Liver (tissue), 9 donors: Measurements from ENCODE around the gene UGGT2. TPM values are rescaled to one million over a fixed set of nuclear protein-coding genes. Genes with fewer than 3 reads are reported as not detected.

Experiments
- DNase-seq: peaks from one replicate; pipeline ENCODE4 v3.0.0-alpha.2; 2017; ENCODE audit warnings: low spot score
- H3K27ac ChIP-seq, 2 donors: one replicate each; pipeline ENCODE4 v1.7.0; 2013; ENCODE audit warnings: inconsistent platforms in 2 of 2, low read length in 2 of 2, control low read depth in 1 of 2, low read depth in 1 of 2, mild to moderate bottlenecking in 1 of 2
- H3K27me3 ChIP-seq, 4 donors: one replicate each; pipeline versions ENCODE4 v1.6.1 to v1.7.0; 2013; ENCODE audit warnings: low read length in 3 of 4, inconsistent platforms in 1 of 4, mild to moderate bottlenecking in 1 of 4, moderate library complexity in 1 of 4; ENCODE audit not compliant: control insufficient read depth in 4 of 4, insufficient read depth in 4 of 4
- H3K36me3 ChIP-seq, 4 donors: one replicate each; pipeline versions ENCODE4 v1.6.1 to v1.7.0; 2013; ENCODE audit warnings: low read length in 3 of 4, mild to moderate bottlenecking in 3 of 4, low read depth in 1 of 4, moderate library complexity in 1 of 4; ENCODE audit not compliant: control insufficient read depth in 4 of 4, insufficient read depth in 3 of 4
- H3K4me1 ChIP-seq, 4 donors: one replicate each; pipeline versions ENCODE4 v1.6.1 to v1.7.0; 2013; ENCODE audit warnings: low read length in 3 of 4, mild to moderate bottlenecking in 3 of 4, moderate library complexity in 1 of 4; ENCODE audit not compliant: control insufficient read depth in 4 of 4, insufficient read depth in 4 of 4
- H3K4me3 ChIP-seq, 3 donors: one replicate each; pipeline versions ENCODE4 v1.6.1 to v1.7.0; 2013; ENCODE audit warnings: low read length in 3 of 3, control low read depth in 1 of 3, low read depth in 1 of 3, mild to moderate bottlenecking in 1 of 3
- H3K9ac ChIP-seq, 2 donors: one replicate each; pipeline ENCODE4 v1.7.0; 2013; ENCODE audit warnings: low read length in 2 of 2, mild to moderate bottlenecking in 2 of 2, moderate library complexity in 2 of 2, control low read depth in 1 of 2, low read depth in 1 of 2
- H3K9me3 ChIP-seq, 4 donors: one replicate each; pipeline versions ENCODE4 v1.6.1 to v1.7.0; 2013; ENCODE audit warnings: low read length in 3 of 4; ENCODE audit not compliant: control insufficient read depth in 4 of 4
- ATF3 ChIP-seq: IDR thresholded peaks from 2 replicates; pipeline ENCODE4 v1.6.1; 2016; ENCODE audit warnings: antibody characterized with exemption
- EGR1 ChIP-seq, 2 donors: IDR thresholded peaks; 2 replicates each; pipeline ENCODE4 v1.6.1; 2016 to 2018; ENCODE audit warnings: antibody characterized with exemption in 2 of 2, low read depth in 2 of 2
- FOXA1 ChIP-seq: IDR thresholded peaks from 2 replicates; pipeline ENCODE4 v1.6.1; 2016; ENCODE audit warnings: antibody characterized with exemption
- GABPA ChIP-seq, 2 donors: IDR thresholded peaks in 1 of 2; conservative IDR thresholded peaks in 1 of 2; 2 replicates each; pipeline ENCODE4 v1.6.1; 2016; ENCODE audit warnings: antibody characterized with exemption in 2 of 2, mild to moderate bottlenecking in 1 of 2, moderate library complexity in 1 of 2
- HNF4A ChIP-seq, 2 donors: conservative IDR thresholded peaks; 2 replicates each; pipeline ENCODE4 v1.6.1; 2016; ENCODE audit warnings: antibody characterized with exemption in 2 of 2, mild to moderate bottlenecking in 2 of 2
- HNF4G ChIP-seq: IDR thresholded peaks from 2 replicates; pipeline ENCODE4 v1.6.1; 2016; ENCODE audit warnings: antibody characterized with exemption
- MAX ChIP-seq: IDR thresholded peaks from 2 replicates; pipeline ENCODE4 v1.6.1; 2016; ENCODE audit warnings: antibody characterized with exemption
- NR2F2 ChIP-seq: IDR thresholded peaks from 2 replicates; pipeline ENCODE4 v1.6.1; 2016; ENCODE audit warnings: antibody characterized with exemption
- RAD21 ChIP-seq, 2 donors: IDR thresholded peaks; 2 replicates each; pipeline ENCODE4 v1.6.1; 2016; ENCODE audit warnings: antibody characterized with exemption in 2 of 2, mild to moderate bottlenecking in 2 of 2
- REST ChIP-seq: IDR thresholded peaks from 2 replicates; pipeline ENCODE4 v1.6.1; 2016; ENCODE audit warnings: antibody characterized with exemption, mild to moderate bottlenecking
- TAF1 ChIP-seq: conservative IDR thresholded peaks from 2 replicates; pipeline ENCODE4 v1.6.1; 2016; ENCODE audit warnings: antibody characterized with exemption, mild to moderate bottlenecking
- YY1 ChIP-seq: IDR thresholded peaks from 2 replicates; pipeline ENCODE4 v1.6.1; 2016; ENCODE audit warnings: antibody characterized with exemption, mild to moderate bottlenecking
- ZBTB33 ChIP-seq: IDR thresholded peaks from 2 replicates; pipeline ENCODE4 v1.6.1; 2016; ENCODE audit warnings: antibody characterized with exemption
- WGBS: extraction: QIAGEN DNeasy Blood & Tissue Kit; methylation state at CpG from one replicate; pipeline ENCODE4 v1.1.7; 2013; 5-methylcytosine and 5-hydroxymethylcytosine counted together
- polyA plus RNA-seq, 2 donors: library from polyadenylated mRNA; stranded (reverse) in 1 of 2; unstranded in 1 of 2; fragments of 200-250 nt in 1 of 2; fragments of >200 nt in 1 of 2; fragmentation: Nextera tagmentation in 1 of 2; extraction: Ambion mirVana in 1 of 2; gene quantifications; one replicate each; pipeline versions ENCODE4 v1.2.1 to v1.2.3, GENCODE V29; 2013 to 2015
- total RNA-seq, 2 donors: library from RNA; depleted of rRNA; stranded (reverse); fragments of >200 nt; gene quantifications; one replicate each; pipeline ENCODE4 v1.2.3, GENCODE V29; 2014
- donor health status: healthy.
- donor health status: healthy.
- donor health status: healthy.
- donor health status: healthy.
- donor health status: healthy.

UGGT2 gene
- total and polyA plus RNA-seq, 4 donors: 5.6 to 23.0 (median 13.2) TPM

GRCh38 chr13:96003304-96003703 lies 49.9 kb downstream of the UGGT2 start (continued):
- TF ChIP-seq REST: no peak
- no peak for TF ChIP-seq YY1
- TF ChIP-seq EGR1 (IDR thresholded peaks at IDR 0.05; ENCODE audit: low read depth in 2 of 2): no peak
- TF ChIP-seq MAX: no peak

GRCh38 chr13:96002322-96003131 lies 50.7 kb downstream of the UGGT2 start:
- Histone ChIP-seq H3K36me3 (peaks cover 0 to 1% (median 0%) of the 10 kb centered on the region in 4 donors), H3K4me1 (no peaks in the 10 kb centered on the region), H3K27me3 (no peaks in the 10 kb centered on the region), H3K9me3 (peaks cover 0 to 3% (median 0%) of the 10 kb centered on the region in 4 donors), H3K27ac (no peak overlapping the region), H3K9ac (no peak overlapping the region), H3K4me3 (no peak overlapping the region)
- no peak for DNase-seq
- whole genome bisulfite sequencing: 96% methylated on average over 4 of the region's 4 CpGs
- TF ChIP-seq FOXA1: no peak
- TF ChIP-seq NR2F2: no peak
- TF ChIP-seq TAF1: no peak
- no peak for TF ChIP-seq HNF4G
- TF ChIP-seq GABPA (IDR thresholded peaks at IDR 0.05 in 1 of 2, conservative IDR thresholded peaks at IDR 0.05 in 1 of 2): no peak
- TF ChIP-seq YY1: no peak
- no peak for TF ChIP-seq MAX
- no peak for TF ChIP-seq ATF3
- TF ChIP-seq HNF4A (conservative IDR thresholded peaks at IDR 0.05): no peak
- no peak for TF ChIP-seq RAD21 (IDR thresholded peaks at IDR 0.05)
- no peak for TF ChIP-seq REST
- TF ChIP-seq EGR1 (IDR thresholded peaks at IDR 0.05; ENCODE audit: low read depth in 2 of 2): no peak
- no peak for TF ChIP-seq ZBTB33
